ENCODE results near the gene LRIG2.
"Not testable (repeated sequence)": the region's sequence is repeated elsewhere in the genome, so short reads cannot be mapped to it uniquely, and the experiment has no call there.

The LRIG2 gene, protein sequence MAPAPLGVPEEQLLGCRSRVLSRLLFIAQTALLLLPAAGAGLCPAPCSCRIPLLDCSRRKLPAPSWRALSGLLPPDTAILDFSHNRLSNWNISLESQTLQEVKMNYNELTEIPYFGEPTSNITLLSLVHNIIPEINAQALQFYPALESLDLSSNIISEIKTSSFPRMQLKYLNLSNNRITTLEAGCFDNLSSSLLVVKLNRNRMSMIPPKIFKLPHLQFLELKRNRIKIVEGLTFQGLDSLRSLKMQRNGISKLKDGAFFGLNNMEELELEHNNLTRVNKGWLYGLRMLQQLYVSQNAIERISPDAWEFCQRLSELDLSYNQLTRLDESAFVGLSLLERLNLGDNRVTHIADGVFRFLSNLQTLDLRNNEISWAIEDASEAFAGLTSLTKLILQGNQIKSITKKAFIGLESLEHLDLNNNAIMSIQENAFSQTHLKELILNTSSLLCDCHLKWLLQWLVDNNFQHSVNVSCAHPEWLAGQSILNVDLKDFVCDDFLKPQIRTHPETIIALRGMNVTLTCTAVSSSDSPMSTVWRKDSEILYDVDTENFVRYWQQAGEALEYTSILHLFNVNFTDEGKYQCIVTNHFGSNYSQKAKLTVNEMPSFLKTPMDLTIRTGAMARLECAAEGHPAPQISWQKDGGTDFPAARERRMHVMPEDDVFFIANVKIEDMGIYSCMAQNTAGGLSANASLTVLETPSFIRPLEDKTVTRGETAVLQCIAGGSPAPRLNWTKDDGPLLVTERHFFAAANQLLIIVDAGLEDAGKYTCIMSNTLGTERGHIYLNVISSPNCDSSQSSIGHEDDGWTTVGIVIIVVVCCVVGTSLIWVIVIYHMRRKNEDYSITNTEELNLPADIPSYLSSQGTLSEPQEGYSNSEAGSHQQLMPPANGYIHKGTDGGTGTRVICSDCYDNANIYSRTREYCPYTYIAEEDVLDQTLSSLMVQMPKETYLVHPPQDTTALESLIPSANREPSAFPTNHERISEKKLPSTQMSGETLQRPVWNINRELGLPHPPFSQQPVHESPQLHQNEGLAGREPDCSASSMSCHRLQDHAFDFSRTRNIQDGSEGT

GRCh38 chr1:113072757-113073478, at the start of gene LRIG2:
Gene LRIG2, plus strand, starts transcription at chr1:113073198. Its CDS starts 209 bp downstream, at chr1:113073407.
- peak; percentile 98 for DNase-seq (ENCODE audit: low read depth)

- DNase-seq (ENCODE audit: low read depth): not testable (repeated sequence)
These were observed 49.7 kb upstream of the LRIG2 start for GRCh38 chr1:113023316-113023715.

DNA sequence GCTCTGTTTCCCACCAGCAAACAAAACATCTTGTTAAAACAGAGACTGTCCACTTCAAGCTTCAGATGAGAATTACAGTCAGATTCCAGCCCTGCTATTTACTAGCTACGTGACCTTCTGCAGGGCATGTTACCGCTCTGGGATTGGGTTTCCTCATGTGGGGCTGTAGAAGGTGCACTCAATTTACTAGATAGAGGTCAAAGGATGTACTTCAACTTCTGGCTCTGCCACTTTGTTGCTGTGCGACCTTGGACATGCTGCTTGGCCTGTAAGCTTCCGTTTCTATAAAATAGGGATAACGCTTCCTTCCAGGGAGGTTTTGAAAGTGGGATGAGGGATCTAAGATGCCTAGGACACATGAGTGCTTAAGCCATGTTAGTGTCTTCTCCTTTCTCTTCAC, 46.0 kb upstream of the LRIG2 start:
- no peak for DNase-seq (ENCODE audit: low read depth)

GRCh38 chr1:113027449-113027848, 45.5 kb upstream of the LRIG2 start:
- DNase-seq (ENCODE audit: low read depth): no peak

DNA sequence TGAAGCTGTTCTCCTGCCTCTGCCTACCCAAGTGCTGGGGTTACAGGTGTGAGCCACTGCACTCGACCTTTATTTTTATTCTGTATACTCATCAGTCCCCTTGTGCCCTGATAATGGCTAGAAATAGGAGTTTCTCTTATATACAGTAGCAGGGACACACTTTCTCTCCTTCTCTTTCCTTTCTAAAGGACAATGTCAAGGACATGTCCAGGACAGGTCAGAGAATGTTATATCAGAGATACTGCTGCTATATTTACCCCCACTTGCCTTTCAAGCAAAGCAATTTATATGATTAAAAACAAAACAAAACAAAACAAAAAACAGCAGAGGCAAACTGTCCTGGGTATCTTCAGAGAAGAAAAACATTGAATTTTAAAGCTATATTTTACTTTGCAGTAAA, 43.2 kb upstream of the LRIG2 start:
- DNase-seq (ENCODE audit: low read depth): no peak

DNA sequence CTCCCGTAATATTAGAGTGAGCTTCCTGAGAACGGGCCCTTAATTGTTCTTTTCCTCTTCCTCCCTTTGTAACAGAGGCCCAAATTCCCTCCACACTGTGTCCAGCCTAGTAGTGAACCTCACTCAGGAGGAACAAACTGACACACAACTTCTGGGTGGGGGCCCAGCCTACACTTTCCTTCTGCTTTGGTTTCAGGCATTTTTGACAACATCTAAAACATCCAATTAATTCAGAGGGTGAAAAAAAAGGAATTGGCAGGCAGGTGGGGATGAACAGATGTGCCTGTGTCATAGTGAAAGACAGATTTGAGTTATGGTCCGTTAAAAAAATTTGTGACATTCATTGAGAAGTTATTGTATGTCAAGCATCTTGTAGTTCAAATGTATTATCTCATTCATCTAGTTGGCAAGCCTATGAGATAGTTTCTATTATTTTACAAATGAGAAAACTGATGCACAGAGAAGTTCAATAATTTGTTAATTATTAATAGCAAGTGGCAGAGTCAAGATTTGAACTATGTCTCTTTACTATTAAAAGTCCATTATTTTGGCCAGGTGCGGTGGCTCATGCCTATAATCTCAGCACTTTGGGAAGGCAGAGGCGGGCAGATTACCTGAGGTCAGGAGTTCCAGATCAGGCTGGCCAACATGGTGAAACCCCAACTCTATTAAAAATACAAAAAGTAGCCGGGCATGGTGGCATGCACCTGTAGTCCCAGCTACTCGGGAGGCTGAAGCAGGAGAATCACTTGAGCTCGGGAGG, 41.6 kb upstream of the LRIG2 start:
- DNase-seq (ENCODE audit: low read depth): no peak

- DNase-seq (ENCODE audit: low read depth): no peak
These were observed 37.9 kb upstream of the LRIG2 start for GRCh38 chr1:113035086-113035485.

GRCh38 chr1:113036639-113037321, 36.2 kb upstream of the LRIG2 start:
- DNase-seq (ENCODE audit: low read depth): no peak

DNA sequence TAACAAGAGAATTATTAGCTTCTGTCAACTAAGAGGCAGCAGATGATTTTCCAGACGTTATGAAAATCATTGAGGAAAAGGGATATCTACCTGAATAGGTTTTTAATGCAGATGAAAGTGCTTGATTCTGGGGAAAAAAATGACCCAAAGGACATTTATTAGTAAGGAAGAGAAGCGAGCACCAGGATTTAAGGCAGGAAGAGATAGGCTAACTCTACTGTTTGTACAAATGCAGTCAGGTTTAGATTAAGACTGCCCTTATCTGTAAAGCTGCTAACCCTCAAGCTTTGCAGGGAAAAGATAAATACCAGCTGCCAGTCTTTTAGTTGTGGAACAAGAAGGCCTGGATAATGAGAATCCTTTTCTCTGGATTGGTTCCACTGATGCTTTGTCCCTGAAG, 33.0 kb upstream of the LRIG2 start:
- no peak for DNase-seq (ENCODE audit: low read depth)

DNA sequence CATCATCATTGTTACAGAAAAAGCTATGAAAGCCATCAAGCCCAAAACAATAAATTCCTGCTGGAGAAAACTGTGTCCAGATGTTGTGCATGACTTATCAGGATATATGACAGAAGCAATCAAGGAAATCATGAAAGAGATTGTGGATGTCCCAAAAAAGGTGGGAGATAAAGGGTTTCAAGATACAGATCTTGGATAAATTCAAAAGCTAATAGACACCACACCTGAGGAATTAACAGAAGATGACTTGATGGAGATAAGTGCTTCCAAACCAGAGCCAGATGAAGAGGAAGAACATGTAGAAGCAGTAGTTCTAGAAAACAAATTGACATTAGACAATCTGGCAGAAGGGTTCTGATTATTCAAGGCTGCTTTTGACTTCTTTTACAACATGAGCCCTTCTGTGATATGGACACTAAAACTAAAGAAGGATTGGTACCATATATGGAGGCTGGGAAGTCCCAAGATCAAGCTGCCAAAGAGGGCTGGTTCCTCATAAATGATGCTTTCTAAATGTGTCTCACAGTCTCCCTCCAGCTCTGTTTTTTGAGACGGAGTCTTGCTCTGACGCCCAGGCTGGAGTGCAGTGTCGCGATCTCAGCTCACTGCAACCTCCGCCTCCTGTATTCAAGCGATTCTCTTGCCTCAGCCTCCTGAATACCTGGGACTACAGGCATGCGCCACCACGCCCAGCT, 32.1 kb upstream of the LRIG2 start:
- DNase-seq (ENCODE audit: low read depth): no peak

- no peak for DNase-seq (ENCODE audit: low read depth)
These were observed 31.3 kb upstream of the LRIG2 start for GRCh38 chr1:113041569-113042284.

DNA sequence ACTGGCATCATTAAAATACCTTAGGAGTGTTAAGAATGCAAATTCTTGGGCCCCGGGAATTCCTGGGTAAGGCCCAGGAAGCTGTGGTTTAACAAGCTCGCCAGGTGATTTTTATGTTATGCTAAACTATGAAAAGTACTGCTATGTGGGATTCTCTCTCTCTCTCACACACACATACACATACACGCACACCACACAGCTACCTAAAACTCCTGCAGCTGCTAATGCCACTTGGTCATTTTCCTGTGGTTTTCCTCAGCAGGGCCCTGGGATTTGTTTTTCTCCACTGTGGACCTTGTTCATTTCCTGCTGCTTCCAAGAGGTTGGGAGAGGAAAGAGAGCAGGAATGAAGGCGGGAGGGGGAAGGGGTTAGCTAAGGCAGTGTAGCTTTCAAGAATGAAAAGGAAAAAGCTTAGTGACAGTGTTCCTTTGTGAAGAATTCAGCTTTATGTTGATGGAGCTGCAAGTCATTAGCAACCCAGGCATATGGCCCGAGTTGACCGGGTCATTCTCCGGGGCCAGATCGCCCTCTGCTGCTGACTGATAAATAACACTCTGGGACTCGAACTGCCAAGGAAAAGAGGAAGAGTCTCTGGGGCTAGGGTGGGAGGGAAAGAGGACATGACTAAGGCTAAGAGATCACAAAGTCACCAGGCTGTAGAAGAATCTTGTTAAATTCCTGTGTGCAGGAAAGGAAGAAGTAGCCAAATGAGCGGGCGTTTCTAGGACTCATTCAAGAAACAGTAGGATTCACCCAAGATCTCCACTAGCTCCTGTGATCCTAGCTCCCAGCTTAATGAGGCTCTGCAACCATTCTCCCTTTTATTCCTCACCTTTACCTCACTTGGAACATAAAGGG, 30.5 kb upstream of the LRIG2 start:
- DNase-seq (ENCODE audit: low read depth): no peak

DNA sequence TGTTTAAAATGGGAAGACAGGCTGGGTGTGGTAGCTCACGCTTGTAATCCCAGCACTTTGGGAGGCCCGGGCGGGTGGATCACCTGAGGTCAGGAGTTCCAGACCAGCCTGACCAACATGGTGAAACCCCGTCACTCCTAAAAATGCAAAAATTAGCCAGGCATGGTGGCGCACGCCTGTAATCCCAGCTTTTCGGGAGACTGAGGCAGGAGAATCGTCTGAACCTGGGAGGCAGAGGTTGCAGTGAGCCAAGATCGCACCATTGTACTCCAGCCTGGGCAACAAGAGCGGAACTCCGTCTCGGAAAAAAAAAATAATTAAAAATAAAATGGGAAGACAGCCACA, 29.9 kb upstream of the LRIG2 start:
- DNase-seq (ENCODE audit: low read depth): not testable (repeated sequence)

DNA sequence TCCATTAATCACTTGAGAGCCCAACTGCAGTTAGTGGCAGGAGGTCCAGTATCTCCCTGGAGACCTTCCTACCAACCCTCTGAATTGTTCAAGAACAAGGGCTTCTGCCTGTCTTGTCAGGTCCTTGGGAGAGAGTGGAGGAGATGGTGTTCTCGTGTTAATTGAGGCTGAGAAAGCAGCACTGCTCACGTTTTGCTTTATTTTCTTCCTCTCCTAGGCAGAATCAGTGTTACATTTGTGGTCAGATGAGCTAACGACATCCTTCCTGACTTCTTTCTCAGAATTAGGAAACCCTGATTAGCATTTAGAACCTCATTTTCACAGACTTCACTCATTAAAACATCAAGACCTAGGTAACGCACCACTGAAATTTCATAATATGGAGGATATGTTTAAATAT, 26.4 kb upstream of the LRIG2 start:
- DNase-seq (ENCODE audit: low read depth): no peak

- no peak for DNase-seq (ENCODE audit: low read depth)
These were observed 24.9 kb upstream of the LRIG2 start for GRCh38 chr1:113048064-113048463.

DNA sequence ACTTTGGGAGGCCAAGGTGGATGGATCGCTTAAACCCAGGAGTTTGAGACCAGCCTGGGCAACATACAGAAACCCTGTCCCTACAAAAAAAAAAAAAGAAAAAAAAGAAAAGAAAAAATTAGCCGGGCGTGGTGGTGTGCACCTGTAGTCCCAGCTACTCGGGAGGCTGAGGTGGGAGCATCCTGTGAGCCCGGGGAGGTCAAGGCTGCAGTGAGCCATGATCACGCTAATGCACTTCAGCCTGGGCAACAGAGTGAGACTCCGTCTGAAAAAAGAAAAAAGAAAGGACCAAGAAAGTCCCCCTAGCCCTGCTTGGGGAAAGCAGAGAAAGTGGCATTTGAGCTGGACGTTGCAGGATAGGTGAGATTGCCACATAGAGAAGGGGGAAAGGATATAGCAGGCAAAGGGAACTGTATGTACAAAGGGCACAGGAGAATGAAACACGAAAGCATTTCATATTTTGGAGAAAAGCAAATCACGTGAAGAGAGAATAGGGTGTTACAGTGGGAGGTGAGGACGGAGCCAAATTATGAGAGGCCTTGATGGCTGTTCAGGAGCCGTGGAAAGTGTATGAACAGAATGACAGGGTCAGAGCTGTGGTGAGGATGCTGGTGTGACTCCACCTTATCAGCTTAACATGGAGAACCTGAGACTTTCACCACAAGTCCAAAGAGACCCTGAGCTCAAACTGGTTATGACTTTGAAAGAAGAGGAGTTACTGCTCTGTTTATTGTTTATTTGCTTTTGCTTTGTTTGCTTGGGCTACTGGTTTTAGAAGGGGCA, 19.5 kb upstream of the LRIG2 start:
- no peak for DNase-seq (ENCODE audit: low read depth)

DNA sequence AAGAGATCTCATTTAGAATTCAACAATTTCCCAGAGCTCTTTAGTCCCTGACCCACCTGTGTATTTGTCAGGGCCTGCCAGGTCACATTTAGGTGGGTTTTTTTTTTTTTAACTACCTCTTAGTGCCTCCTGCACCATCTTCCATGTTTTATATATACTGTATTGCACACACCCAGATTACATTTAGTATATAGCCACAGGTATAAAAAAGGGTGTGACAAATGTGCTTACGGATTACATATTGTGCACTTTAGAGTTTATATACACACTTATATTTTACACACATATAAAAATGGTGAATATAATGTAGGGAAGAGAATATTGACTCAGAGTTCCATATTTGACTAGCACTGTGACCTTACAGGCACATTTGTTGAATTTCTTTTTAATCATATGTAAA, 17.4 kb upstream of the LRIG2 start:
- no peak for DNase-seq (ENCODE audit: low read depth)

- no peak for DNase-seq (ENCODE audit: low read depth)
These were observed 16.0 kb upstream of the LRIG2 start for GRCh38 chr1:113057006-113057405.

Measured in activated T-cell treated with anti-CD3 and anti-CD28 coated beads for 1 hour (primary cell).